Breast epithelium (tissue), 3 donors: ENCODE results near the gene ELL.

Experiments
- POLR2A ChIP-seq: fragments of 450-650 bp; IDR thresholded peaks from one replicate; pipeline ENCODE4 v1.6.1; 2016; ENCODE audit warnings: antibody characterized with exemption, mild to moderate bottlenecking, moderate library complexity
- POLR2AphosphoS5 ChIP-seq, 3 donors: sonication (generic); formaldehyde crosslinking; IDR thresholded peaks; one replicate each; pipeline ENCODE4 v1.6.1; 2017; ENCODE audit warnings: antibody characterized with exemption in 3 of 3

DNA sequence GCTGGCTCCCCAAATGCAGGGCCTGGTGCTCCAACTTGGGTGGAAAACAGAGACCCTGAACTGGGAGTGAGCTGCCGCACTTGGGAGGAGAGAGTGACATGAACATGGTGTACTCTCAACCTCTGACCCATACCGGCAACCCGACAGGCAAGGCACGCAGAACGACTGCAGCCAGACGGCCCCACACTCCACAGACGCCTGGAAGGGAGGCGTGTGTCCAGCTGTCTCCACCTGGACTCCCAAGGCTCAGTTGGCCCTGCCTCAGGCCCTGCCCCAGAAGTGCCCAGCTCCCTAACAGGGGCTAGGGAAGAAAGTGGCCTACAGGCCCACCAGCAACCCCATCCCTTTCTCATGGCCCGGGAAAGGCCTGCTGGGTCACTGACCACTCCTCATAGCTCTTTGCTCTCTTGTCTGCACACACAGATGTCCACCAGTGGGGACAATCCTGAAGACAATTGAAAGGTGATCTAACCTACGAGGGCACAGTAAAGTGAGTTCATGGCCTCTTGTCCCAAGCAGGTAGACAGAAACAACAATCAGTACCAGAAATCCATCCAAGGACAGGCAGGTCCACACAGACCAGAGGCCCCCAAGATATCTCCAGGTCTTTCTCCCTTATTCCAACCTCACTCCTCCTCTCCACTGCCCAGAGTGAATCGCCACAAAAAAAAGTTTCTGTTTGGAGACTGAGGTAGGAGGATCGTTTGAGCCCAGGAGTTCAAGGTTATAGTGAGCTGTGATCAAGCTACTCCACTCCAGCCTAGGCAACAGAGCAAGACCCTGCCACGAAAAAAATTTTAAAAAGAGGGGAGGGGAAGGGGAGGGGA, 28.2 kb downstream of the ELL start:
- TF ChIP-seq POLR2AphosphoS5 (IDR thresholded peaks at IDR 0.05): no peak
- no peak for TF ChIP-seq POLR2A
